Fibroblast of lung (primary cell): Measurements from ENCODE around the gene ASAP3.

ENCODE experiments used
- CTCF ChIP-seq, 2 donors: IDR thresholded peaks in 1 of 2; conservative IDR thresholded peaks in 1 of 2; 1 replicate in 1 of 2; 2 replicates in 1 of 2; pipeline ENCODE4 v1.5.1; 2011 to 2012; ENCODE audit warnings: low read length in 2 of 2, control low read depth in 1 of 2, inconsistent platforms in 1 of 2, low read depth in 1 of 2, mild to moderate bottlenecking in 1 of 2
- EZH2 ChIP-seq: IDR thresholded peaks from 2 replicates; pipeline ENCODE4 v1.5.1; 2012; ENCODE audit warnings: low read length, control low read depth, mild to moderate bottlenecking; ENCODE audit errors: missing control alignments

GRCh38 chr1:23419180-23419579 is 64.8 kb downstream of the ASAP3 start:
- TF ChIP-seq CTCF (conservative IDR thresholded peaks at IDR 0.05 in 1 of 2, IDR thresholded peaks at IDR 0.05 in 1 of 2; ENCODE audit: low read depth in 1 of 2, low read length in 2 of 2) = no peak
- no peak for TF ChIP-seq EZH2
